Astrocyte (in vitro differentiated cells and primary cell): ENCODE results near the gene PDGFC. TPM values are rescaled to one million over a fixed set of nuclear protein-coding genes. Genes with fewer than 3 reads are reported as not detected.

Source experiments
- DNase-seq: peaks from one replicate; pipeline ENCODE4 v3.0.0-alpha.2; 2010; ENCODE audit warnings: low read depth
- FAIRE-seq: peaks from 2 replicates; lab custom pipeline; 2011; peaks lifted over from hg19 to GRCh38; lab: Jason Lieb, UNC
- H2AFZ ChIP-seq: 2 replicates; pipeline ENCODE4 v1.6.0; 2012; ENCODE audit warnings: low read depth, low read length, inconsistent platforms
- H3K27ac ChIP-seq: 2 replicates; pipeline ENCODE4 v1.5.1; 2011; ENCODE audit warnings: low read depth, low read length, inconsistent platforms
- H3K27me3 ChIP-seq: 2 replicates; pipeline ENCODE4 v1.6.0; 2011; ENCODE audit warnings: low read length, inconsistent platforms; ENCODE audit not compliant: insufficient read depth
- H3K36me3 ChIP-seq: 2 replicates; pipeline ENCODE4 v1.5.1; 2011; ENCODE audit warnings: low read length, inconsistent platforms; ENCODE audit not compliant: insufficient read depth
- H3K4me1 ChIP-seq: 2 replicates; pipeline ENCODE4 v1.5.1; 2011; ENCODE audit warnings: low read length, inconsistent platforms; ENCODE audit not compliant: insufficient read depth
- H3K4me2 ChIP-seq: 2 replicates; pipeline ENCODE4 v1.6.0; 2012; ENCODE audit warnings: low read length, inconsistent platforms
- H3K4me3 ChIP-seq: 2 replicates; pipeline ENCODE4 v1.5.1; 2011; ENCODE audit warnings: low read depth, mild to moderate bottlenecking, low read length, inconsistent platforms; ENCODE audit not compliant: insufficient read depth
- H3K79me2 ChIP-seq: 2 replicates; pipeline ENCODE4 v1.6.0; 2012; ENCODE audit warnings: mild to moderate bottlenecking, low read length, inconsistent platforms; ENCODE audit not compliant: insufficient read depth
- H3K9ac ChIP-seq: 2 replicates; pipeline ENCODE4 v1.6.0; 2012; ENCODE audit warnings: mild to moderate bottlenecking, low read length, inconsistent platforms
- H3K9me3 ChIP-seq: 2 replicates; pipeline ENCODE4 v1.5.1; 2012; ENCODE audit warnings: low read depth, mild to moderate bottlenecking, low read length, inconsistent platforms; ENCODE audit not compliant: insufficient read depth
- H4K20me1 ChIP-seq: 2 replicates; pipeline ENCODE4 v1.6.0; 2012; ENCODE audit warnings: low read length, inconsistent platforms; ENCODE audit not compliant: insufficient read depth
- H3K27ac Mint-ChIP-seq: one replicate; pipeline ENCODE4 v1.8.0; 2021; ENCODE audit warnings: mild to moderate bottlenecking, mixed read lengths; ENCODE audit not compliant: unreplicated experiment
- H3K27me3 Mint-ChIP-seq: one replicate; pipeline ENCODE4 v1.8.0; 2021; ENCODE audit warnings: low read depth, mixed read lengths; ENCODE audit not compliant: unreplicated experiment
- H3K36me3 Mint-ChIP-seq: one replicate; pipeline ENCODE4 v1.8.0; 2021; ENCODE audit warnings: low read depth, mixed read lengths; ENCODE audit not compliant: unreplicated experiment
- H3K4me1 Mint-ChIP-seq: one replicate; pipeline ENCODE4 v1.8.0; 2021; ENCODE audit warnings: low read depth, mixed read lengths; ENCODE audit not compliant: unreplicated experiment
- H3K4me3 Mint-ChIP-seq: one replicate; pipeline ENCODE4 v1.8.0; 2021; ENCODE audit warnings: mild to moderate bottlenecking, moderate library complexity, mixed read lengths; ENCODE audit not compliant: unreplicated experiment
- H3K9me3 Mint-ChIP-seq: one replicate; pipeline ENCODE4 v1.8.0; 2021; ENCODE audit warnings: mild to moderate bottlenecking, mixed read lengths; ENCODE audit not compliant: unreplicated experiment
- EZH2 ChIP-seq: IDR thresholded peaks from 2 replicates; pipeline ENCODE4 v1.6.1; 2012; ENCODE audit warnings: mild to moderate bottlenecking, low read length, inconsistent platforms; ENCODE audit not compliant: insufficient read depth
- total RNA-seq: library from RNA; stranded (reverse); gene quantifications from 2 replicates; pipeline ENCODE4 v1.2.1, GENCODE V29; 2021
- TF ChIP-seq, protein P1 (sequence below): IDR thresholded peaks from 2 replicates; pipeline ENCODE4 v1.5.1; 2011; ENCODE audit warnings: low read depth, mild to moderate bottlenecking, inconsistent platforms, low read length, moderate library complexity; ENCODE audit not compliant: insufficient read depth

Gene PDGFC
- total RNA-seq, 1 donor from 2014 or later, result 167 TPM

DNA sequence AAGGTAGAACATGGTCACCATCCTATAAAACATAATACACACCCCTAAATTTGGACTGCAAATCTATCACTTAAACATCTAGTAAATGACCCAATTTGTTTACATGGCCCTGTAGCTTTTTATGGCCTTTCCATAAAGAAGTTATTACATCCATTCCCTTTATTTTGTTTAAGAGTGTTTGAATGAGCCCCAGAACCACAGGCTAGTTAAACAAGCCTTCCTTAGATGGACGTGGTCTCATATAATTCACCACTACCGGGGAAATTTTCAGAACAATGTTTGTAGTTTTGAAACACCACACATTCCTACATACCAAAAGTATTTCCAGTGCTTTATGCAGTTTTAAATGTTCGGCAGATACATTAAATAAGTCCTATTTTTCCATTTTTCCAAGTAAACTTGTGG, 12.3 kb downstream of the PDGFC start:
- H3K4me2 ChIP-seq, result peak overlapping the region; percentile 71
- H3K27me3 Mint-ChIP-seq, result no peaks in the 10 kb centered on the region
- FAIRE-seq (peak; percentile 70), DNase-seq (peak; percentile 76)
- H3K4me1 Mint-ChIP-seq, result peaks cover 74% of the 10 kb centered on the region
- H2AFZ ChIP-seq, result no peak overlapping the region
- H3K36me3 ChIP-seq, result peaks cover 5% of the 10 kb centered on the region
- H4K20me1 ChIP-seq, result peaks cover 59% of the 10 kb centered on the region
- no peak overlapping the region for H3K27ac ChIP-seq
- peak overlapping the region; percentile 28 for H3K4me3 ChIP-seq
- peaks cover 100% of the 10 kb centered on the region for H3K79me2 ChIP-seq
- peaks cover 6% of the 10 kb centered on the region for H3K36me3 Mint-ChIP-seq
- peak overlapping the region; percentile 2 for H3K9ac ChIP-seq
- peak overlapping the region; percentile 9 for H3K27ac Mint-ChIP-seq
- no peaks in the 10 kb centered on the region for H3K9me3 Mint-ChIP-seq
- H3K9me3 ChIP-seq, result no peaks in the 10 kb centered on the region
- TF ChIP-seq, protein P1, sequence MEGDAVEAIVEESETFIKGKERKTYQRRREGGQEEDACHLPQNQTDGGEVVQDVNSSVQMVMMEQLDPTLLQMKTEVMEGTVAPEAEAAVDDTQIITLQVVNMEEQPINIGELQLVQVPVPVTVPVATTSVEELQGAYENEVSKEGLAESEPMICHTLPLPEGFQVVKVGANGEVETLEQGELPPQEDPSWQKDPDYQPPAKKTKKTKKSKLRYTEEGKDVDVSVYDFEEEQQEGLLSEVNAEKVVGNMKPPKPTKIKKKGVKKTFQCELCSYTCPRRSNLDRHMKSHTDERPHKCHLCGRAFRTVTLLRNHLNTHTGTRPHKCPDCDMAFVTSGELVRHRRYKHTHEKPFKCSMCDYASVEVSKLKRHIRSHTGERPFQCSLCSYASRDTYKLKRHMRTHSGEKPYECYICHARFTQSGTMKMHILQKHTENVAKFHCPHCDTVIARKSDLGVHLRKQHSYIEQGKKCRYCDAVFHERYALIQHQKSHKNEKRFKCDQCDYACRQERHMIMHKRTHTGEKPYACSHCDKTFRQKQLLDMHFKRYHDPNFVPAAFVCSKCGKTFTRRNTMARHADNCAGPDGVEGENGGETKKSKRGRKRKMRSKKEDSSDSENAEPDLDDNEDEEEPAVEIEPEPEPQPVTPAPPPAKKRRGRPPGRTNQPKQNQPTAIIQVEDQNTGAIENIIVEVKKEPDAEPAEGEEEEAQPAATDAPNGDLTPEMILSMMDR, result no peak
- H3K27me3 ChIP-seq, result no peaks in the 10 kb centered on the region
- peak overlapping the region; percentile 50 for H3K4me3 Mint-ChIP-seq
- H3K4me1 ChIP-seq, result peaks cover 39% of the 10 kb centered on the region

DNA sequence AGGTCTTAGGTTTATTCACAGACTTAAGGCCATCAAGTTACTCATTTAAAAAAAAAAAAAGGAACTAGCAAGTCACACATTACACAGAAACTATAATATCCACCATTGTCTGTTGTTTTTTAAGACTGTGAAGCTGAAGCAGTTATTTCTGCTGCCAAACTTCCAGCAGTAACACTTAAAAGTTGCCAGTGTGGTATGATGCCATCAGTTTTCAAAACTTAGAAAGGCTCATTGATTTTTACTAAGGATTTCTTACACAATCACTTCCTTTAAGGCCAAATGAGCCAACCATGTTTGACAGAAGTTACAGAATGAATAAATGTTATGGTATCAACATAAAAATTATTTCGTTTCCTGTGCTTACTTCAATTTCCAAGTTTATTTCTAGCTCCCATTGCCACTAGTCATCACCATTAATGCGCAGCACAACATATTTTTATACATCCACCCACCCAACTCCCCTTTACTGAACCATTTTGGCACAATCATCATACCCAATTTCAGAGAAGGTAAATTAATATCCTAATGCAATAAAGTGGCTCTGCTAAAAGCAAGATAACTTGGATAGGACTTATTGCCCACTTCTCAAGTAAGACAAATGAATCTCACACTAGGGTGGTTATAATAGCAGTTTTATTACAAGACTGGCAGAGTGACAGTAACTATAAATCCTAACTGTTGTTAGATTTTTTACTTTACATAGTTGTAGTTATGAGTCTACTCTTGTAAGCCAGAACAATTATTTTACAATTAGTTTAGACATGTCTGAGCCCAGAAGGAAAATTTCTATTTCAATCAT, 13.1 kb downstream of the PDGFC start:
- Mint-ChIP-seq H3K36me3 (peaks cover 9% of the 10 kb centered on the region), H3K27me3 (no peaks in the 10 kb centered on the region), H3K27ac (no peak overlapping the region), H3K9me3 (no peaks in the 10 kb centered on the region), H3K4me1 (peaks cover 81% of the 10 kb centered on the region), H3K4me3 (peak overlapping the region; percentile 66)
- H4K20me1 ChIP-seq, result peaks cover 58% of the 10 kb centered on the region
- H3K4me3 ChIP-seq, result no peak overlapping the region
- H3K27ac ChIP-seq, result no peak overlapping the region
- no peaks in the 10 kb centered on the region for H3K9me3 ChIP-seq
- DNase-seq, result no peak
- H3K9ac ChIP-seq, result no peak overlapping the region
- H2AFZ ChIP-seq, result no peak overlapping the region
- H3K79me2 ChIP-seq, result peaks cover 100% of the 10 kb centered on the region
- H3K4me2 ChIP-seq, result peak overlapping the region; percentile 71
- H3K4me1 ChIP-seq, result peaks cover 39% of the 10 kb centered on the region
- TF ChIP-seq, protein P1, result no peak
- TF ChIP-seq EZH2, result no peak
- peaks cover 5% of the 10 kb centered on the region for H3K36me3 ChIP-seq
- no peak for FAIRE-seq
- no peaks in the 10 kb centered on the region for H3K27me3 ChIP-seq

DNA sequence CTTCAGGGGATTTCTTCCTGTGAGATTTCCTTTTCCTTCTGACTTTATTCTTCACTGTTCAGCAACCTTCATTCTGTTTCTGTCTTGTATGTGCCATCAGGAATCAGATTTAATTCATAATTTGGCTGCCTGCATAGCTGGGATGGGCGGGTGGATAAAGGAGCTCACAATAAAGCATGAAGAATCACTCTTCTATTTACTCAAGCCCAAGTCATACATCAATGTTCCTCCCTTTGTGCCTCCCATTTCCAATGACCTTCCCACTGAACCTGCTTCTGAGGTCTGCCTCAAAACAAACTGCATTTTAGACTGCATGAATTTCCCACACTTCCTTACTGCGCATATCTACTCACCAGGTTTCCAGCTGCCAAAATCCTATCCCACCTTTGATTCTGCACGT, 14.0 kb downstream of the PDGFC start:
- Mint-ChIP-seq H3K27ac (peak overlapping the region; percentile 42), H3K4me3 (no peak overlapping the region), H3K36me3 (peaks cover 9% of the 10 kb centered on the region), H3K27me3 (no peaks in the 10 kb centered on the region), H3K9me3 (no peaks in the 10 kb centered on the region), H3K4me1 (peaks cover 81% of the 10 kb centered on the region)
- TF ChIP-seq EZH2, result no peak
- TF ChIP-seq, protein P1, result no peak
- no peak overlapping the region for H2AFZ ChIP-seq
- H3K4me3 ChIP-seq, result no peak overlapping the region
- no peak overlapping the region for H3K9ac ChIP-seq
- FAIRE-seq (no peak), DNase-seq (no peak)
- peaks cover 34% of the 10 kb centered on the region for H3K4me1 ChIP-seq
- no peak overlapping the region for H3K27ac ChIP-seq
- H3K4me2 ChIP-seq, result no peak overlapping the region
- peaks cover 100% of the 10 kb centered on the region for H3K79me2 ChIP-seq
- H3K9me3 ChIP-seq, result no peaks in the 10 kb centered on the region
- H3K27me3 ChIP-seq, result no peaks in the 10 kb centered on the region
- H3K36me3 ChIP-seq, result peaks cover 5% of the 10 kb centered on the region
- H4K20me1 ChIP-seq, result peaks cover 50% of the 10 kb centered on the region
